Measurements from ENCODE around the gene RRBP1. TPM values are rescaled to one million over a fixed set of nuclear protein-coding genes. Genes with fewer than 3 reads are reported as not detected.

The RRBP1 gene
- total RNA-seq, 2 donors from 2014 or later, result 52.0 to 57.7 TPM

- peaks cover 20% of the 10 kb centered on the region for H3K36me3 ChIP-seq
- no peak overlapping the region for H3K4me3 ChIP-seq
- TF ChIP-seq CTCF (IDR thresholded peaks at IDR 0.05), result no peak
- H3K27ac ChIP-seq, result peak overlapping the region; percentile 22 to 25
- H3K4me1 ChIP-seq, result peaks cover 0 to 59% of the 10 kb centered on the region in 2 donors
- H3K9me3 ChIP-seq, result no peaks in the 10 kb centered on the region
- H3K27me3 ChIP-seq, result no peaks in the 10 kb centered on the region
- no peak for DNase-seq (ENCODE audit: low spot score)
Measured at GRCh38 chr20:17675519-17676377, 6.3 kb downstream of the RRBP1 start.

- Histone ChIP-seq H3K27me3 (no peaks in the 10 kb centered on the region), H3K27ac (peak overlapping the region; percentile 3 to 25), H3K4me1 (peaks cover 0 to 50% of the 10 kb centered on the region in 2 donors), H3K4me3 (no peak overlapping the region), H3K36me3 (peaks cover 18% of the 10 kb centered on the region), H3K9me3 (no peaks in the 10 kb centered on the region)
- DNase-seq (ENCODE audit: low spot score), result no peak
- TF ChIP-seq CTCF (IDR thresholded peaks at IDR 0.05), result no peak
Measured at GRCh38 chr20:17674722-17675518, 7.1 kb downstream of the RRBP1 start.

GRCh38 chr20:17673084-17673483, 9.0 kb downstream of the RRBP1 start:
- Histone ChIP-seq H3K9me3 (no peaks in the 10 kb centered on the region), H3K27ac (no peak overlapping the region), H3K27me3 (no peaks in the 10 kb centered on the region), H3K4me3 (no peak overlapping the region), H3K36me3 (peaks cover 16% of the 10 kb centered on the region), H3K4me1 (peaks cover 0 to 44% of the 10 kb centered on the region in 2 donors)
- no peak for TF ChIP-seq CTCF (IDR thresholded peaks at IDR 0.05)
- no peak for DNase-seq (ENCODE audit: low spot score)

GRCh38 chr20:17671565-17671964, 10.5 kb downstream of the RRBP1 start:
- Histone ChIP-seq H3K9me3 (no peaks in the 10 kb centered on the region), H3K36me3 (peaks cover 2% of the 10 kb centered on the region), H3K27ac (no peak overlapping the region), H3K27me3 (no peaks in the 10 kb centered on the region), H3K4me3 (no peak overlapping the region), H3K4me1 (peaks cover 0 to 42% of the 10 kb centered on the region in 2 donors)
- no peak for TF ChIP-seq CTCF (IDR thresholded peaks at IDR 0.05)
- no peak for DNase-seq (ENCODE audit: low spot score)

- Histone ChIP-seq H3K4me1 (peaks cover 0 to 41% of the 10 kb centered on the region in 2 donors), H3K27ac (no peak overlapping the region), H3K27me3 (no peaks in the 10 kb centered on the region), H3K36me3 (no peaks in the 10 kb centered on the region), H3K4me3 (no peak overlapping the region), H3K9me3 (no peaks in the 10 kb centered on the region)
- DNase-seq (ENCODE audit: low spot score), result no peak
- no peak for TF ChIP-seq CTCF (IDR thresholded peaks at IDR 0.05)
Measured at GRCh38 chr20:17671011-17671410, 11.0 kb downstream of the RRBP1 start.

Measured in right atrium auricular region (tissue), 2 donors.